Measurements from ENCODE around the gene TUBB. TPM values are rescaled to one million over a fixed set of nuclear protein-coding genes. Genes with fewer than 3 reads are reported as not detected.
A peak's percentile ranks its signal among the peaks of the same experiment; 100 is the strongest.
"Not testable (repeated sequence)": the region's sequence is repeated elsewhere in the genome, so short reads cannot be mapped to it uniquely, and the experiment has no call there.

Gene TUBB
- total RNA-seq, 1 donor from 2014 or later, result 2,264 TPM

DNA sequence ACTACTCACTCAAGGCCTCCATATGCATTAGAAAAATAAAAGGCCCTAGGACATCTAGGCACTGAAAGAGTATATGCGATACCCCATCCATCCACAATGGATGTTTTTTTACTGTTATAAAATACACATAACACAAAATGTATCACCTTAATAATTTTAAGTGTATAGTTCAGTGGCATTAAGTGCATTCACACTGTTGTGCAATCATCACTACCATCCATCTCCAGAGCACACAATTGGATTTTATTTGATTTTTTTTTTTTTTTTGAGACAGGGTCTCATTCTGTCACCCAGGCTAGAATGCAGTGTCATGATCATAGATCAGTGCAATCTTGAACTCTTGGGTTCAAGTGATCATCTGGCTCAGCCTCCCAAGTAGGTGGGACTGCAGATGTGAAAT is 5.9 kb upstream of the TUBB start:
- Mint-ChIP-seq H3K27me3 (ENCODE audit: unreplicated experiment) (peaks cover 21% of the 10 kb centered on the region), H3K4me3 (ENCODE audit: unreplicated experiment) (no peak overlapping the region), H3K4me1 (ENCODE audit: low read depth, unreplicated experiment) (peaks cover 10% of the 10 kb centered on the region), H3K9me3 (ENCODE audit: unreplicated experiment) (peaks cover 6% of the 10 kb centered on the region), H3K36me3 (ENCODE audit: unreplicated experiment) (peaks cover 13% of the 10 kb centered on the region), H3K27ac (ENCODE audit: unreplicated experiment) (no peak overlapping the region)
- no peak for DNase-seq
- TF ChIP-seq, protein P1, sequence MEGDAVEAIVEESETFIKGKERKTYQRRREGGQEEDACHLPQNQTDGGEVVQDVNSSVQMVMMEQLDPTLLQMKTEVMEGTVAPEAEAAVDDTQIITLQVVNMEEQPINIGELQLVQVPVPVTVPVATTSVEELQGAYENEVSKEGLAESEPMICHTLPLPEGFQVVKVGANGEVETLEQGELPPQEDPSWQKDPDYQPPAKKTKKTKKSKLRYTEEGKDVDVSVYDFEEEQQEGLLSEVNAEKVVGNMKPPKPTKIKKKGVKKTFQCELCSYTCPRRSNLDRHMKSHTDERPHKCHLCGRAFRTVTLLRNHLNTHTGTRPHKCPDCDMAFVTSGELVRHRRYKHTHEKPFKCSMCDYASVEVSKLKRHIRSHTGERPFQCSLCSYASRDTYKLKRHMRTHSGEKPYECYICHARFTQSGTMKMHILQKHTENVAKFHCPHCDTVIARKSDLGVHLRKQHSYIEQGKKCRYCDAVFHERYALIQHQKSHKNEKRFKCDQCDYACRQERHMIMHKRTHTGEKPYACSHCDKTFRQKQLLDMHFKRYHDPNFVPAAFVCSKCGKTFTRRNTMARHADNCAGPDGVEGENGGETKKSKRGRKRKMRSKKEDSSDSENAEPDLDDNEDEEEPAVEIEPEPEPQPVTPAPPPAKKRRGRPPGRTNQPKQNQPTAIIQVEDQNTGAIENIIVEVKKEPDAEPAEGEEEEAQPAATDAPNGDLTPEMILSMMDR (IDR thresholded peaks at IDR 0.05; ENCODE audit: partially characterized antibody, unreplicated experiment), result no peak

DNA sequence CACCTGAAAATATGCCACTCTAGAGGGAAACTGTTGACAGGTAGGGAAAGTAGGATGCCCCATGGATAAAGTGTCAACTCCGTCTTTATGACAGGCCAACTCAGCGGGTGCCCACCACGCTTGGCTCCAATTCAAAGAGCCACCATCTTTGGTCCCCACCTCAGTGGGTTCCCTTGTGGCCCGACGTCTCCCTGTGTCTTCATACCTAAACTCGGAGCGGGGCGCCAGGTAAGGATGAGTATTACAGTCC is 3.3 kb upstream of the TUBB start:
- Mint-ChIP-seq H3K9me3 (ENCODE audit: unreplicated experiment) (peaks cover 25% of the 10 kb centered on the region), H3K4me1 (ENCODE audit: low read depth, unreplicated experiment) (peaks cover 10% of the 10 kb centered on the region), H3K27ac (ENCODE audit: unreplicated experiment) (peak overlapping the region; percentile 98), H3K36me3 (ENCODE audit: unreplicated experiment) (peaks cover 23% of the 10 kb centered on the region), H3K4me3 (ENCODE audit: unreplicated experiment) (peak overlapping the region; percentile 97), H3K27me3 (ENCODE audit: unreplicated experiment) (peaks cover 33% of the 10 kb centered on the region)
- DNase-seq, result no peak
- TF ChIP-seq, protein P1 (IDR thresholded peaks at IDR 0.05; ENCODE audit: partially characterized antibody, unreplicated experiment), result no peak

DNA sequence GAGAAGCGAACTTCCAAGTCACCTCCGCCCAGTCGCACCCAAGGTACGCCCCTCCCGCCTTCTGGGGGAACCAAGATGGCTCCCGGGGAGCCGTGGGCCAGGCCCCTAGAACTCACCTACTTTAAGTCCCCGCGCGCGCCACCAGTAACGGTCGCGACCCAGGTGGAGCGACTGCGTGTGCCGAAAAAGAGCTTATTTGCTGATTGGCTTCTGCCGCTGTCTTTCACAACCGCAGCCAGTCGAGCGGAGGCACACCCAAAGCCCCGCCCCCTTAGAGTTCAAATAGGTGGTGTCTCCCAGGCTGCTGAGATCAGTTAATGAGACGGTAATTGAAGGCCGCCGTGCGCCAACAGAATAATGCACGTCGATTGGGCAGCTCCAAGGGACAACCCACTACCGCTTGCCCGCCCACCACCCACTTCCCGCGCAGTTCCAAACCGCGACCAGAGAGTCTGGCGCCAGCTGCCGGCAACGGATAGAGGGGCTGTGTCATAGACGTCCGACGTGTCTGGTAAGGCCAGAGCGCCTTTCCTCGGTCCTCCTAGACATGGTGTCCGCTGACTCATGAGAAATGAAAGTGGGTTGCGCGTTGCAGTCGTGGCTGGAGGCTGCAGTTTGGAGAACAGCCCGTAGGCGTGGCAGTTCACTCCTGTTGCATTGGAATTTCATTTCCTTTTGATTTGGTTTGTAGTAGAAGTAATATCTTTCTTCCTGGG is 2.9 kb upstream of the TUBB start, which contains the start of gene MDC1:
MDC1 (minus strand) TSS at position 153 of the 716 bp plus-strand sequence. CDS start 2,106 bp downstream, outside the sequence.
- TF ChIP-seq, protein P1 (IDR thresholded peaks at IDR 0.05; ENCODE audit: partially characterized antibody, unreplicated experiment), result peak; percentile 53
- peaks cover 29% of the 10 kb centered on the region for H3K9me3 Mint-ChIP-seq (ENCODE audit: unreplicated experiment)
- DNase-seq, result peak; percentile 99
- peak within 1 kb of the TSS; percentile 97 for H3K4me3 Mint-ChIP-seq (ENCODE audit: unreplicated experiment)
- H3K27me3 Mint-ChIP-seq (ENCODE audit: unreplicated experiment), result peaks cover 33% of the 10 kb centered on the region
- H3K27ac Mint-ChIP-seq (ENCODE audit: unreplicated experiment), result peak within 1 kb of the TSS; percentile 98
- peaks cover 10% of the 10 kb centered on the region for H3K4me1 Mint-ChIP-seq (ENCODE audit: low read depth, unreplicated experiment)
- H3K36me3 Mint-ChIP-seq (ENCODE audit: unreplicated experiment), result peaks cover 23% of the 10 kb centered on the region

DNA sequence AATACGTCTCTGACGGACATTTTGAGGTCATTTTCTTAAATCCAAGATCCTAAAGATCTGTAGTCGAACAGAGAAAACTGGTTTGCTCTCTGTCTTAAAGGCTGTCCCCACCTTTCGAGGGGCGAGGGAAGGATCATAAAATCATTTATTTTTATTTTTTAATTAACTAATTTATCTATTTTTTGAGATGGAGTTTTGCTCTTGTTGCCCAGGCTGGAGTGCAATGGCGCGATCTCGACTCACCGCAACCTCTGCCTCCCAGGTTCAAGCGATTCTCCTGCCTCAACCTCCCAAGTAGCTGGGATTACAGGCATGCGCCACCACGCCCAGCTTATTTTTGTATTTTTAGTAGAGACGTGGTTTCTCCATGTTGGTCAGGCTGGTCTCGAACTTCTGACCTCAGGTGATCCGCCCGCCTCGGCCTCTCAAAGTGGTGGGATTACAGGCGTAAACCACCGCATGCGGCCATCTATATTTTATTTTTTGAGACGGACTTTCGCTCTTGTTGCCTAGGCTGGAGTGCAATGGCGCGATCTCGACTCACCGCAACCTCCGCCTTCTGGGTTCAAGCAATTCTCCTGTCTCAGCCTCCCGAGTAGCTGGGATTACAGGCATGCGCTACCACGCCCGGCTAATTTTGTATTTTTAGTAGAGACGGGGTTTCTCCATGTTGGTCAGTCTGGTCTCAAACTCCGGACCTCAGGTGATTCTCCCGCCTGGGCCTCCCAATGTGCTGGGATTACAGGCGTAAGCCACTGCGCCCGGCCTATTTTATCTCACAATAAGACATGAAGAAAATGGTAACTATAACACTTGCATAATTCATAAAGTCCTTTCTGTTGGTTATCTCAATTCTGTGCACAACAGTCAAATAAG is 2.1 kb upstream of the TUBB start:
- H3K27me3 Mint-ChIP-seq (ENCODE audit: unreplicated experiment), result peaks cover 38% of the 10 kb centered on the region
- H3K36me3 Mint-ChIP-seq (ENCODE audit: unreplicated experiment), result peaks cover 25% of the 10 kb centered on the region
- peaks cover 15% of the 10 kb centered on the region for H3K4me1 Mint-ChIP-seq (ENCODE audit: low read depth, unreplicated experiment)
- peaks cover 37% of the 10 kb centered on the region for H3K9me3 Mint-ChIP-seq (ENCODE audit: unreplicated experiment)
- H3K4me3 Mint-ChIP-seq (ENCODE audit: unreplicated experiment), result peak overlapping the region; percentile 97
- TF ChIP-seq, protein P1 (IDR thresholded peaks at IDR 0.05; ENCODE audit: partially characterized antibody, unreplicated experiment), result peak; percentile 32
- H3K27ac Mint-ChIP-seq (ENCODE audit: unreplicated experiment), result peak overlapping the region; percentile 98
- not testable (repeated sequence) for DNase-seq

DNA sequence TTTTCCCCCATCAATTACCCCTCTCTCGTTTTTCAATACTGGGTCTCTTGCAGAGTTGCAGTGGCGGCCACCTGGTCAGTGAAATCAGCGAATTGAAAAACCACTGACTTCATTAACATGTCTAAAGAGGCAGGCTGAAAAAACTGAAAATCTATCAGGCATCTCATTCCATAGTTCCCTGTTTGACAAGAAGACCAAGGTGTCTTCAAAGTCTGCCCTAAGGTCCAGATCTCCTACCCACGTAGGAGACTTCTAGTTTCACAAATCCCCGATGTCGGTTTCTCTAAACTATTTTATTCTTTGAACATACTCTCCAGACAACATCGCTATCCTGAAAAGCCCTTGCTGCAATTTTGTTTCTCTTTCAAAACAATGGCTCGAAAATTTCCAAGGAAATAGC is 796 bp upstream of the TUBB start:
- no peak for DNase-seq
- peaks cover 27% of the 10 kb centered on the region for H3K4me1 Mint-ChIP-seq (ENCODE audit: low read depth, unreplicated experiment)
- H3K27ac Mint-ChIP-seq (ENCODE audit: unreplicated experiment), result peak overlapping the region; percentile 98
- peaks cover 44% of the 10 kb centered on the region for H3K9me3 Mint-ChIP-seq (ENCODE audit: unreplicated experiment)
- H3K27me3 Mint-ChIP-seq (ENCODE audit: unreplicated experiment), result peaks cover 45% of the 10 kb centered on the region
- H3K36me3 Mint-ChIP-seq (ENCODE audit: unreplicated experiment), result peaks cover 16% of the 10 kb centered on the region
- H3K4me3 Mint-ChIP-seq (ENCODE audit: unreplicated experiment), result peak overlapping the region; percentile 90
- TF ChIP-seq, protein P1 (IDR thresholded peaks at IDR 0.05; ENCODE audit: partially characterized antibody, unreplicated experiment), result no peak

Measured in glutamatergic neuron (in vitro differentiated cells).